Measurements from ENCODE around the gene HPSE2. TPM values are rescaled to one million over a fixed set of nuclear protein-coding genes. Genes with fewer than 3 reads are reported as not detected.

The HPSE2 gene
- total RNA-seq, 4 donors from 2014 or later, result not detected

DNA sequence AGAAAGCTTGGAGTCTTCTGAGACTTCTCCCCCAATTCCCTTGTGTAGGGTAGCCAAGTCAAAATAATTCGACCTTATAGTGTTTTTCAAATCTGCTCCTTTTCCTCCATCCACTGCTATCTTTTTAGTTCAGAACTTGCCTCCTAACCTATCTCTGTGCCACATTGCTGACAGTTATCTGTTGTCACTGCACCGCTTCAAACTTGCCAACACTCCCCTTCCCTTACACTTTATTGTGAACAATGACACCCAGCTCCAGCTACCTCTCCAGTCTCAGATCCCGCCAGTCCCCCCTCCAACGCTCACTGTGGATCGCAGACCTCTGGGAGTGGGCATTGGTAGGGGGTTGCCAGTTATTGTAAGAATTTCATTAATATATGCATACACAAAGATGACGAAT, 772.6 kb downstream of the HPSE2 start:
- WGBS, 2 donors, result 94% methylated on average over 6 of the region's 6 CpGs
- TF ChIP-seq, protein P1, sequence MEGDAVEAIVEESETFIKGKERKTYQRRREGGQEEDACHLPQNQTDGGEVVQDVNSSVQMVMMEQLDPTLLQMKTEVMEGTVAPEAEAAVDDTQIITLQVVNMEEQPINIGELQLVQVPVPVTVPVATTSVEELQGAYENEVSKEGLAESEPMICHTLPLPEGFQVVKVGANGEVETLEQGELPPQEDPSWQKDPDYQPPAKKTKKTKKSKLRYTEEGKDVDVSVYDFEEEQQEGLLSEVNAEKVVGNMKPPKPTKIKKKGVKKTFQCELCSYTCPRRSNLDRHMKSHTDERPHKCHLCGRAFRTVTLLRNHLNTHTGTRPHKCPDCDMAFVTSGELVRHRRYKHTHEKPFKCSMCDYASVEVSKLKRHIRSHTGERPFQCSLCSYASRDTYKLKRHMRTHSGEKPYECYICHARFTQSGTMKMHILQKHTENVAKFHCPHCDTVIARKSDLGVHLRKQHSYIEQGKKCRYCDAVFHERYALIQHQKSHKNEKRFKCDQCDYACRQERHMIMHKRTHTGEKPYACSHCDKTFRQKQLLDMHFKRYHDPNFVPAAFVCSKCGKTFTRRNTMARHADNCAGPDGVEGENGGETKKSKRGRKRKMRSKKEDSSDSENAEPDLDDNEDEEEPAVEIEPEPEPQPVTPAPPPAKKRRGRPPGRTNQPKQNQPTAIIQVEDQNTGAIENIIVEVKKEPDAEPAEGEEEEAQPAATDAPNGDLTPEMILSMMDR (IDR thresholded peaks at IDR 0.05), result no peak
- TF ChIP-seq POLR2A (IDR thresholded peaks at IDR 0.05), result no peak
- Histone ChIP-seq H3K9me3 (no peaks in the 10 kb centered on the region), H3K27ac (no peak overlapping the region), H3K4me3 (replicated peaks in 1 of 3) (no peak overlapping the region), H3K27me3 (no peaks in the 10 kb centered on the region), H3K4me1 (peaks cover 0 to 7% of the 10 kb centered on the region in 2 donors), H3K36me3 (no peaks in the 10 kb centered on the region)
- DNase-seq, result no peak
- intact Hi-C loops (cut with DNase I), result no loop called here

DNA sequence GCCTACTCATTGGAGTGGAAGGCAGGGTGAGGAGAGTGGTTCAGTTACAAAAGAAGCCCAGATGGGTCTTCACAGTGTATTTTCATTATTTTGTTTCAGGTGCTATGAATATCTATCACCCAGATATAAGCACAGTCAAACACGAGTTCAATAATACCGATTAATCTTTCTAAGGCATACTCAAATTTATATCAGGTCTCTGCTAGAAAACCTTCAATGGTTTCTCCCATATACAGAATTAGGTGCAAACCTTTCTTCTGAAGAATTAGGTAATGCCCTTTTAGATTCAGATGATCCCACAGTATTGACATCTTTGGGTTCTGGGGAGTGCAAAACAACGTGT, 774.2 kb downstream of the HPSE2 start:
- TF ChIP-seq, protein P1 (IDR thresholded peaks at IDR 0.05), result no peak
- no peak for TF ChIP-seq POLR2A (IDR thresholded peaks at IDR 0.05)
- H3K4me3 ChIP-seq (replicated peaks in 1 of 3), result no peak overlapping the region
- WGBS, 2 donors, result 94 to 97% methylated on average over 3 of the region's 3 CpGs
- DNase-seq, result no peak
- no peaks in the 10 kb centered on the region for H3K36me3 ChIP-seq
- H3K4me1 ChIP-seq, result peaks cover 0 to 4% of the 10 kb centered on the region in 2 donors
- no peak overlapping the region for H3K27ac ChIP-seq
- H3K27me3 ChIP-seq, result no peaks in the 10 kb centered on the region
- intact Hi-C loops (cut with DNase I), result no loop called here
- no peaks in the 10 kb centered on the region for H3K9me3 ChIP-seq

DNA sequence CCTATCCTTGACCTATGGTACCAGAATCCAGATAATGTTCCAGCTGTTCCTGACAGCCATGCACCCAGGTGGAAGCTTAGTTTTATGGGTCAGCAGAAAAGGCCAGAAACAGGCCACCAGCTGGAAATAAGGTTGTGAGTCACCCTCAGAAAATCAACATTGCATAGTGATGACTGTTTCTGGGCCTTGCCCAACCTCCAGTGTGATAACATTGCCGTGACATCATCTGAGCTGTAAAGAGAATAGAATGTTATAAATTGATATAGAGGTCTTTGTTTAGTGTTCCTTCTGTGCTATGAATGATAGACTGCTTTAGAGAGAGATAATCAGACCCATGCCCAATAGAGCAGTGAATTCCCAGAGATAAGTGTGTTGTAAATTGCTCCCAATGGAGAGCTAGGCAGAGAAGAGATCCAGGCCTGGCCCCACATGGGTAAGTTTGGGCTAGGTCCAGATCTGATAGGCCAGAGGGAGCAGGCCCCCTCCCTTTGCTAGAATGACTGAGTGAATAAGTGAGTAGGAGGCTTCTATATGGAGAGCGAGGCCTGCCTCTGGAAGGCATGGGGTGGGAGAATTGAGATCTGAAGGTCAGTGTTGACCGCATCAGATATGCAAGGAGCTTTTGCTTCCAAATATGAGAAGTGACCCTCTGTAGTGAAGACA, 774.7 kb downstream of the HPSE2 start:
- Histone ChIP-seq H3K27me3 (no peaks in the 10 kb centered on the region), H3K4me1 (peaks cover 0 to 4% of the 10 kb centered on the region in 2 donors), H3K4me3 (replicated peaks in 1 of 3) (no peak overlapping the region), H3K36me3 (no peaks in the 10 kb centered on the region), H3K9me3 (no peaks in the 10 kb centered on the region), H3K27ac (no peak overlapping the region)
- no peak for TF ChIP-seq POLR2A (IDR thresholded peaks at IDR 0.05)
- TF ChIP-seq, protein P1 (IDR thresholded peaks at IDR 0.05), result no peak
- WGBS, 2 donors, result 77 to 92% methylated on average over 3 of the region's 3 CpGs
- intact Hi-C loops (cut with DNase I), result no loop called here
- DNase-seq, result peak in 1 of 2 donors; percentile 7

DNA sequence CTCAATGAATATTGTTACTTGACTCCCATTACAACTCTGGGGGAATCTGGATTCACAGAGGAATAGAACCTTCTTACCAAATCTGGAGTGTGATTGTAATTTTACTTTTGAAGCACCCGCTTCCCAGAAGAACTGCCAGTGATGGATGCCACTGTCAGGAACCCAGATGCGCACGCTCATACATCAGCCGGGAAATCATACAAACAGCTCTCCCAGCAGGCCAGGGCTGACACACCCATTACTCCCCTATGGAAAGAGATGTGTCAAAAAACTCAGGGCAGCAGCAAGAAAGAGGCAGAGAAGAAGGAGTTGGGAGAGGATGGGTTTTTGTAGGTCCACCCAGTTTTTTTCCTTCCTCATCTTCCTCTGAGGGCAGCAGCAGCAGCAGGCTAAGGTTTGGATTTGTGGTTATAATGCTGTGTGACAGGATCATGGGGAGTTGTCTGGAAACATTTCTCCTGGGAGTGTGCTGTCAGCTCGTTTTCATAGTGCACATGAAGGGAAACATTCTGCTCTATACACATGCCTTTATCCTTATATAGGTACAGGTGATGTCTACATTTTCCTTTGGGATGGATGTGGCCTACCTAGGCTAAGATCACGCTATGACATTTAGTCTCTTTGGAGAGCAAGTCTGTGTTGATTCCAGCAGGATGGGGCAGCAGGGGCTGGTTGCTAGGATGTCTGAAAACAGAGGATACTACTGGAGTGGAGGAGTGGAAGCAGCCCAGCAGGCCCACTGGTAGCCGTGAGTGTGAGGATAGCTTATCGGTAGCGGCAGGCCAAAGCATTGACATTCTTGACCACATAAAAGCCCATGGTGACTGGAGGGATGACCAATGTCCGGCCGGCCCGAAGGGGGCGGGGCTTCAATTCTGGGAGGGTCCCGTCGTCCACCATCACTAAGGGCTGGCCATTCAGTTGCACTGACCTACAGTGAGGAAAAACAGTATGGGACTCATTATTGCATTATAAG, 776.6 kb downstream of the HPSE2 start:
- intact Hi-C loops (cut with DNase I), result no loop called here
- H3K4me3 ChIP-seq (replicated peaks in 1 of 3), result no peak overlapping the region
- DNase-seq, result no peak

More for the DNA sequence above, 776.6 kb downstream of the HPSE2 start:
- H3K4me1 ChIP-seq, result peaks cover 0 to 4% of the 10 kb centered on the region in 2 donors
- H3K36me3 ChIP-seq, result no peaks in the 10 kb centered on the region
- 83 to 87% methylated on average over 15 of the region's 15 CpGs for WGBS, 2 donors
- H3K9me3 ChIP-seq, result no peaks in the 10 kb centered on the region
- TF ChIP-seq, protein P1 (IDR thresholded peaks at IDR 0.05), result no peak
- TF ChIP-seq POLR2A (IDR thresholded peaks at IDR 0.05), result no peak
- H3K27ac ChIP-seq, result no peak overlapping the region
- H3K27me3 ChIP-seq, result no peaks in the 10 kb centered on the region
